CD14-positive monocyte (primary cell): ENCODE data around the gene PCDHGA6. TPM values are rescaled to one million over a fixed set of nuclear protein-coding genes. Genes with fewer than 3 reads are reported as not detected.

Source experiments
- DNase-seq, 3 donors: peaks; one replicate each; pipeline ENCODE4 v3.0.0-alpha.2; 2011 to 2022
- H2AFZ ChIP-seq: 2 replicates; pipeline ENCODE4 v1.6.0; 2012; ENCODE audit warnings: mild to moderate bottlenecking, low read depth, low read length, inconsistent platforms; ENCODE audit not compliant: insufficient read depth, poor library complexity, severe bottlenecking
- H3K27ac ChIP-seq, 2 donors: 1 replicate in 1 of 2; 2 replicates in 1 of 2; pipeline ENCODE4 v1.5.1; 2012 to 2013; ENCODE audit warnings: low read length in 2 of 2, control low read depth in 1 of 2, inconsistent platforms in 1 of 2, low read depth in 1 of 2, mild to moderate bottlenecking in 1 of 2
- H3K27me3 ChIP-seq, 2 donors: one replicate each; pipeline versions ENCODE4 v1.6.0 to v1.6.1; 2011 to 2013; ENCODE audit warnings: low read length in 2 of 2; ENCODE audit not compliant: control insufficient read depth in 2 of 2, insufficient read depth in 2 of 2
- H3K36me3 ChIP-seq, 2 donors: replicated peaks in 1 of 2; 1 replicate in 1 of 2; 2 replicates in 1 of 2; pipeline versions ENCODE4 v1.5.1 to v1.6.1; 2012 to 2013; ENCODE audit warnings: low read length in 2 of 2, control low read depth in 1 of 2, inconsistent platforms in 1 of 2, mild to moderate bottlenecking in 1 of 2; ENCODE audit not compliant: insufficient read depth in 2 of 2, control insufficient read depth in 1 of 2
- H3K4me1 ChIP-seq, 2 donors: 1 replicate in 1 of 2; 2 replicates in 1 of 2; pipeline versions ENCODE4 v1.5.1 to v1.6.1; 2012 to 2013; ENCODE audit warnings: low read length in 2 of 2, control low read depth in 1 of 2, inconsistent platforms in 1 of 2, mild to moderate bottlenecking in 1 of 2, moderate library complexity in 1 of 2; ENCODE audit not compliant: insufficient read depth in 2 of 2, control insufficient read depth in 1 of 2
- H3K4me2 ChIP-seq: replicated peaks from 2 replicates; pipeline ENCODE3; 2012; ENCODE audit warnings: low read length, moderate library complexity, mild to moderate bottlenecking; ENCODE audit not compliant: poor library complexity, severe bottlenecking; ENCODE audit errors: extremely low read depth
- H3K4me3 ChIP-seq, 3 experiments: fragments of 200-600 bp in 1 of 3; sonication (generic) in 1 of 3; replicated peaks in 1 of 3; 1 replicate in 2 of 3; 2 replicates in 1 of 3; pipeline ENCODE4 v1.5.1; 2011 to 2013; ENCODE audit warnings: low read length in 3 of 3, mild to moderate bottlenecking in 3 of 3, control low read depth in 2 of 3, low read depth in 2 of 3, inconsistent platforms in 1 of 3, moderate library complexity in 1 of 3
- H3K79me2 ChIP-seq: 2 replicates; pipeline ENCODE4 v1.6.0; 2012; ENCODE audit warnings: mild to moderate bottlenecking, control low read depth, inconsistent platforms, low read length, moderate library complexity; ENCODE audit not compliant: insufficient read depth
- H3K9ac ChIP-seq: 2 replicates; pipeline ENCODE4 v1.6.0; 2017; ENCODE audit warnings: low read length, mild to moderate bottlenecking; ENCODE audit not compliant: insufficient read depth, poor library complexity, severe bottlenecking
- H3K9me3 ChIP-seq, 2 donors: replicated peaks in 1 of 2; 1 replicate in 1 of 2; 2 replicates in 1 of 2; pipeline versions ENCODE4 v1.5.1 to v1.6.1; 2012 to 2013; ENCODE audit warnings: low read length in 2 of 2, control low read depth in 1 of 2; ENCODE audit not compliant: control insufficient read depth in 1 of 2, insufficient read depth in 1 of 2
- H4K20me1 ChIP-seq: 2 replicates; pipeline ENCODE4 v1.6.0; 2012; ENCODE audit warnings: mild to moderate bottlenecking, low read length, control low read depth, moderate library complexity; ENCODE audit not compliant: insufficient read depth
- H3K27ac Mint-ChIP-seq, 7 donors: one replicate each; pipeline ENCODE4 v1.8.0; 2020; ENCODE audit warnings: mild to moderate bottlenecking in 7 of 7, mixed read lengths in 7 of 7, moderate library complexity in 6 of 7, inconsistent platforms in 2 of 7
- H3K27me3 Mint-ChIP-seq, 3 donors: one replicate each; pipeline ENCODE4 v1.8.0; 2021 to 2022; ENCODE audit warnings: low read depth in 3 of 3, mild to moderate bottlenecking in 3 of 3, mixed read lengths in 3 of 3, moderate library complexity in 3 of 3, inconsistent platforms in 1 of 3
- H3K36me3 Mint-ChIP-seq, 2 donors: one replicate each; pipeline ENCODE4 v1.8.0; 2020; ENCODE audit warnings: mixed read lengths in 2 of 2, inconsistent platforms in 1 of 2, mild to moderate bottlenecking in 1 of 2
- H3K4me1 Mint-ChIP-seq: one replicate; pipeline ENCODE4 v1.8.0; 2020; ENCODE audit warnings: mild to moderate bottlenecking, mixed read lengths
- H3K4me3 Mint-ChIP-seq, 2 donors: one replicate each; pipeline ENCODE4 v1.8.0; 2020; ENCODE audit warnings: mild to moderate bottlenecking in 2 of 2, mixed read lengths in 2 of 2, moderate library complexity in 1 of 2
- H3K9me3 Mint-ChIP-seq, 7 donors: one replicate each; pipeline ENCODE4 v1.8.0; 2020 to 2022; ENCODE audit warnings: mixed read lengths in 7 of 7, mild to moderate bottlenecking in 6 of 7, moderate library complexity in 6 of 7, inconsistent platforms in 2 of 7
- WGBS: methylation state at CpG from one replicate; pipeline ENCODE4 v1.1.5; 2013; ENCODE audit warnings: missing lambda C conversion rate; ENCODE audit not compliant: insufficient coverage; 5-methylcytosine and 5-hydroxymethylcytosine counted together
- intact Hi-C, 2 donors: fragments of 100-400 bp; cut with micrococcal nuclease; formaldehyde crosslinking; loops; one replicate each; pipeline versions ENCODE4 v1.15.0 to v1.15.1; 2023
- polyA plus RNA-seq, 3 donors: library from polyadenylated mRNA; depleted of rRNA in 1 of 3; unstranded in 2 of 3; stranded (reverse) in 1 of 3; fragments of 300-500 nt in 2 of 3; fragments of >200 nt in 1 of 3; fragmentation: Illumina TruSeq in 2 of 3; gene quantifications; 1 replicate in 2 of 3; 2 replicates in 1 of 3; pipeline ENCODE4 v1.2.3, GENCODE V29; 2012 to 2021
- TF ChIP-seq, protein P1 (sequence below): fragments of 200-600 bp; IDR thresholded peaks from one replicate; pipeline ENCODE4 v1.8.0; 2022; ENCODE audit warnings: antibody characterized with exemption, mild to moderate bottlenecking

The PCDHGA6 gene
- polyA plus RNA-seq, 3 donors = not detected

DNA sequence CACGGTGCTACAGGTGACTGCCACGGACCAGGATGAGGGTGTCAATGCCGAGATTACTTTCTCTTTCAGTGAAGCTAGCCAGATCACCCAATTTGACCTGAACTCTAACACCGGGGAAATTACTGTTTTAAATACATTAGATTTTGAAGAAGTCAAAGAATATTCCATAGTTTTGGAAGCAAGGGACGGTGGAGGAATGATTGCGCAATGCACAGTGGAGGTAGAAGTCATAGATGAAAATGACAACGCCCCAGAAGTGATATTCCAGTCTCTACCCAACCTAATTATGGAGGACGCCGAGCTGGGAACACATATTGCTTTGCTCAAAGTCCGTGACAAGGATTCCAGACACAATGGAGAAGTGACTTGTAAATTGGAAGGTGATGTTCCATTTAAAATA lies 15.0 kb downstream of the PCDHGA6 start:
- H2AFZ ChIP-seq = no peak overlapping the region
- H3K9me3 ChIP-seq = peaks cover 50 to 95% of the 10 kb centered on the region in 2 donors
- H3K27ac ChIP-seq = no peak overlapping the region
- H3K27me3 Mint-ChIP-seq = peaks cover 45 to 79% (median 77%) of the 10 kb centered on the region in 3 donors
- peaks cover 5% of the 10 kb centered on the region for H3K4me1 Mint-ChIP-seq
- H3K4me3 ChIP-seq = no peak overlapping the region
- DNase-seq = no peak
- H4K20me1 ChIP-seq = no peaks in the 10 kb centered on the region
- no peaks in the 10 kb centered on the region for H3K4me1 ChIP-seq
- H3K4me2 ChIP-seq = no peak overlapping the region
- H3K36me3 ChIP-seq = no peaks in the 10 kb centered on the region
- TF ChIP-seq, protein P1, sequence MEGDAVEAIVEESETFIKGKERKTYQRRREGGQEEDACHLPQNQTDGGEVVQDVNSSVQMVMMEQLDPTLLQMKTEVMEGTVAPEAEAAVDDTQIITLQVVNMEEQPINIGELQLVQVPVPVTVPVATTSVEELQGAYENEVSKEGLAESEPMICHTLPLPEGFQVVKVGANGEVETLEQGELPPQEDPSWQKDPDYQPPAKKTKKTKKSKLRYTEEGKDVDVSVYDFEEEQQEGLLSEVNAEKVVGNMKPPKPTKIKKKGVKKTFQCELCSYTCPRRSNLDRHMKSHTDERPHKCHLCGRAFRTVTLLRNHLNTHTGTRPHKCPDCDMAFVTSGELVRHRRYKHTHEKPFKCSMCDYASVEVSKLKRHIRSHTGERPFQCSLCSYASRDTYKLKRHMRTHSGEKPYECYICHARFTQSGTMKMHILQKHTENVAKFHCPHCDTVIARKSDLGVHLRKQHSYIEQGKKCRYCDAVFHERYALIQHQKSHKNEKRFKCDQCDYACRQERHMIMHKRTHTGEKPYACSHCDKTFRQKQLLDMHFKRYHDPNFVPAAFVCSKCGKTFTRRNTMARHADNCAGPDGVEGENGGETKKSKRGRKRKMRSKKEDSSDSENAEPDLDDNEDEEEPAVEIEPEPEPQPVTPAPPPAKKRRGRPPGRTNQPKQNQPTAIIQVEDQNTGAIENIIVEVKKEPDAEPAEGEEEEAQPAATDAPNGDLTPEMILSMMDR = no peak
- H3K9me3 Mint-ChIP-seq = peaks cover 40 to 81% (median 64%) of the 10 kb centered on the region in 7 donors
- no peaks in the 10 kb centered on the region for H3K79me2 ChIP-seq
- peak overlapping the region in 1 of 2 donors; percentile 63 for H3K4me3 Mint-ChIP-seq
- peaks cover 39 to 96% of the 10 kb centered on the region in 2 donors for H3K27me3 ChIP-seq
- WGBS = no CpG with 5 or more reads among the region's 10 CpGs
- intact Hi-C loops = no loop called here
- H3K36me3 Mint-ChIP-seq = peaks cover 7 to 13% of the 10 kb centered on the region in 2 donors
- H3K27ac Mint-ChIP-seq = no peak overlapping the region
- no peak overlapping the region for H3K9ac ChIP-seq

GRCh38 chr5:141389153-141390042 lies 15.7 kb downstream of the PCDHGA6 start:
- no peak overlapping the region for H3K4me2 ChIP-seq
- 37% methylated on average over 77 of the region's 77 CpGs for WGBS
- peak overlapping the region; percentile 1 to 75 for H3K4me3 Mint-ChIP-seq
- peaks cover 40 to 96% of the 10 kb centered on the region in 2 donors for H3K27me3 ChIP-seq
- intact Hi-C loops = no loop called here
- no peak overlapping the region for H2AFZ ChIP-seq
- DNase-seq = no peak
- H3K9me3 Mint-ChIP-seq = peaks cover 43 to 81% (median 64%) of the 10 kb centered on the region in 7 donors
- no peaks in the 10 kb centered on the region for H3K79me2 ChIP-seq
- H4K20me1 ChIP-seq = no peaks in the 10 kb centered on the region
- no peak overlapping the region for H3K9ac ChIP-seq
- H3K27ac Mint-ChIP-seq = no peak overlapping the region
- H3K36me3 Mint-ChIP-seq = peaks cover 7 to 12% of the 10 kb centered on the region in 2 donors
- no peaks in the 10 kb centered on the region for H3K4me1 ChIP-seq
- H3K27ac ChIP-seq = no peak overlapping the region
- H3K27me3 Mint-ChIP-seq = peaks cover 51 to 82% (median 77%) of the 10 kb centered on the region in 3 donors
- peaks cover 52 to 96% of the 10 kb centered on the region in 2 donors for H3K9me3 ChIP-seq
- H3K4me3 ChIP-seq = no peak overlapping the region
- peaks cover 5% of the 10 kb centered on the region for H3K4me1 Mint-ChIP-seq
- TF ChIP-seq, protein P1 = no peak
- no peaks in the 10 kb centered on the region for H3K36me3 ChIP-seq
